MM.1S (cell line): ENCODE data around the gene ACYP2.

ENCODE experiments used
- DNase-seq: peaks from one replicate; pipeline ENCODE4 v3.0.0-alpha.2; 2015
- H2AFZ ChIP-seq: fragments of 300-600 bp; sonication (generic); 2 replicates; pipeline ENCODE4 v1.6.0; 2016; ENCODE audit warnings: antibody characterized with exemption, low read length
- H3F3A ChIP-seq: fragments of 300-600 bp; sonication (generic); 2 replicates; pipeline ENCODE4 v1.6.1; 2016; ENCODE audit warnings: mild to moderate bottlenecking, antibody characterized with exemption, low read length, moderate library complexity, mixed read lengths; ENCODE audit not compliant: insufficient read depth
- H3K27ac ChIP-seq: fragments of 300-600 bp; sonication (generic); 2 replicates; pipeline ENCODE4 v1.5.1; 2016; ENCODE audit warnings: mild to moderate bottlenecking, low read length
- H3K27me3 ChIP-seq: fragments of 300-600 bp; sonication (generic); replicated peaks from 2 replicates; pipeline ENCODE4 v1.6.0; 2016; ENCODE audit warnings: low read length; ENCODE audit not compliant: insufficient read depth
- H3K36me3 ChIP-seq: fragments of 300-600 bp; sonication (generic); replicated peaks from 2 replicates; pipeline ENCODE4 v1.6.1; 2016; ENCODE audit warnings: mild to moderate bottlenecking, low read length, mixed read lengths; ENCODE audit not compliant: insufficient read depth
- H3K4me1 ChIP-seq: fragments of 300-600 bp; sonication (generic); 2 replicates; pipeline ENCODE4 v1.6.1; 2016; ENCODE audit warnings: low read length, mixed read lengths
- H3K4me2 ChIP-seq: fragments of 300-600 bp; sonication (generic); 2 replicates; pipeline ENCODE4 v1.6.0; 2016; ENCODE audit warnings: low read depth, low read length
- H3K4me3 ChIP-seq: fragments of 300-600 bp; sonication (generic); 2 replicates; pipeline ENCODE4 v1.5.1; 2016; ENCODE audit warnings: low read length, mixed read lengths
- H3K79me2 ChIP-seq: fragments of 300-600 bp; sonication (generic); 2 replicates; pipeline ENCODE4 v1.6.1; 2016; ENCODE audit warnings: mixed run types, low read length, mixed read lengths
- H3K9ac ChIP-seq: fragments of 300-600 bp; sonication (generic); 2 replicates; pipeline ENCODE4 v1.6.1; 2016; ENCODE audit warnings: low read length, mixed read lengths
- H3K9me2 ChIP-seq: fragments of 300-600 bp; sonication (generic); replicated peaks from 2 replicates; pipeline ENCODE4 v1.6.1; 2016; ENCODE audit warnings: mild to moderate bottlenecking, low read length, mixed read lengths; ENCODE audit not compliant: insufficient read depth
- H3K9me3 ChIP-seq: fragments of 300-600 bp; sonication (generic); replicated peaks from 2 replicates; pipeline ENCODE4 v1.6.1; 2016; ENCODE audit warnings: mild to moderate bottlenecking, low read length, mixed read lengths; ENCODE audit not compliant: insufficient read depth
- H4K20me1 ChIP-seq: fragments of 300-600 bp; sonication (generic); 2 replicates; pipeline ENCODE4 v1.6.1; 2016; ENCODE audit warnings: mild to moderate bottlenecking, low read length, moderate library complexity, mixed read lengths; ENCODE audit not compliant: insufficient read depth
- EZH2 ChIP-seq: fragments of 300-600 bp; sonication (generic); optimal IDR thresholded peaks from 2 replicates; pipeline ENCODE3; 2017; ENCODE audit warnings: low read depth, mild to moderate bottlenecking, antibody characterized with exemption, low read length, mixed read lengths
- EZH2phosphoT487 ChIP-seq: fragments of 300-600 bp; sonication (generic); IDR thresholded peaks from 2 replicates; pipeline ENCODE4 v1.6.1; 2018; ENCODE audit warnings: antibody characterized with exemption, low read length
- TF ChIP-seq, protein P1 (sequence below): fragments of 300-600 bp; sonication (generic); IDR thresholded peaks from 2 replicates; pipeline ENCODE4 v1.5.1; 2016; ENCODE audit warnings: antibody characterized with exemption, low read length, mixed read lengths

ACYP2 gene

DNA sequence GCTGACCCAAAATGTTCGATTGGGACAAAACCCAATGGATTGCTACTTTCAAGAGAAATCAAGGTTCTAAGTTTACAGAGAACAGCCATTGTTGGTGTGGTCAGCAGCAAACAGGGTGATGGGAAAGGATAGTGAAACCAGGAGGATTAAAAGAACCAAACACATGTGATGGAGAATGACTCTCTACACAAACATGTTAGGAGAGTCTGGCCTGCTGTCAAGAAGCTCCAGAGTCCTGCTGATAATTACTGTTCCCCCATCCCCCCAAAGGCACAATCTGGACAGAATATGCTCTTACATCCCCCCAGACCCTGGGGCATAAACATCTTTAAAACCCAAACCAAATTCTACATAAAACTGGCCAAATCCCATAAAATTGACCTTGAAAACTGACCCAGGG lies 32.0 kb upstream of the ACYP2 start:
- TF ChIP-seq EZH2phosphoT487: no peak
- TF ChIP-seq, protein P1, sequence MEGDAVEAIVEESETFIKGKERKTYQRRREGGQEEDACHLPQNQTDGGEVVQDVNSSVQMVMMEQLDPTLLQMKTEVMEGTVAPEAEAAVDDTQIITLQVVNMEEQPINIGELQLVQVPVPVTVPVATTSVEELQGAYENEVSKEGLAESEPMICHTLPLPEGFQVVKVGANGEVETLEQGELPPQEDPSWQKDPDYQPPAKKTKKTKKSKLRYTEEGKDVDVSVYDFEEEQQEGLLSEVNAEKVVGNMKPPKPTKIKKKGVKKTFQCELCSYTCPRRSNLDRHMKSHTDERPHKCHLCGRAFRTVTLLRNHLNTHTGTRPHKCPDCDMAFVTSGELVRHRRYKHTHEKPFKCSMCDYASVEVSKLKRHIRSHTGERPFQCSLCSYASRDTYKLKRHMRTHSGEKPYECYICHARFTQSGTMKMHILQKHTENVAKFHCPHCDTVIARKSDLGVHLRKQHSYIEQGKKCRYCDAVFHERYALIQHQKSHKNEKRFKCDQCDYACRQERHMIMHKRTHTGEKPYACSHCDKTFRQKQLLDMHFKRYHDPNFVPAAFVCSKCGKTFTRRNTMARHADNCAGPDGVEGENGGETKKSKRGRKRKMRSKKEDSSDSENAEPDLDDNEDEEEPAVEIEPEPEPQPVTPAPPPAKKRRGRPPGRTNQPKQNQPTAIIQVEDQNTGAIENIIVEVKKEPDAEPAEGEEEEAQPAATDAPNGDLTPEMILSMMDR: no peak
- TF ChIP-seq EZH2: no peak
- Histone ChIP-seq H4K20me1 (no peaks in the 10 kb centered on the region), H3K27ac (no peak overlapping the region), H3K4me3 (no peak overlapping the region), H3K9me3 (no peaks in the 10 kb centered on the region), H3K79me2 (no peaks in the 10 kb centered on the region), H3K9me2 (no peaks in the 10 kb centered on the region), H3K36me3 (no peaks in the 10 kb centered on the region), H2AFZ (no peak overlapping the region), H3F3A (no peaks in the 10 kb centered on the region), H3K27me3 (no peaks in the 10 kb centered on the region), H3K4me2 (peak overlapping the region; percentile 12; the same call in 1 of the 2 replicates), H3K4me1 (peaks cover 28% of the 10 kb centered on the region), H3K9ac (no peak overlapping the region)
- no peak for DNase-seq

DNA sequence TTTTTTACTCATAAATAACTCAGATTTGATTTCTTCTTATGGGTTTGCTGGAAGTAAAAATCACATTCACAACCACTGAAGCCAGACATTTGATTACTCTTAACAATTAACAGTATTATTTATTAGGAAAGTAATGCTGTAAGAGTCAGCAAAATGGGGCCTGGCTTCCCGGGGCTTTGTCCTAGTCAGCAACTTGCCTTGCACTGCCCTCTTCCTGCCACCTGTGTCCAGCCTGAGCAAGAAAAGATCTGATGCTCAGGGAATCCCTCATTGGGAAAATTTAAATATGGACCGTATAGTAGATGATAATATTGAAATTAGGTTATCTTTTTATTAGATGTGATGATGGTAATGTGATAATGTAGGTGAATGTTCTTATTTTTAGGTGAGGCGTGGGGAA lies 30.8 kb upstream of the ACYP2 start:
- Histone ChIP-seq H3K9me3 (no peaks in the 10 kb centered on the region), H4K20me1 (no peaks in the 10 kb centered on the region), H3K27ac (no peak overlapping the region), H3K4me2 (no peak overlapping the region), H3K36me3 (no peaks in the 10 kb centered on the region), H3K9ac (no peak overlapping the region), H3K4me3 (no peak overlapping the region), H3K27me3 (no peaks in the 10 kb centered on the region), H3K4me1 (peaks cover 28% of the 10 kb centered on the region), H3F3A (no peaks in the 10 kb centered on the region), H3K9me2 (no peaks in the 10 kb centered on the region), H3K79me2 (no peaks in the 10 kb centered on the region), H2AFZ (no peak overlapping the region)
- DNase-seq: peak; percentile 20
- TF ChIP-seq, protein P1: peak; percentile 35
- TF ChIP-seq EZH2phosphoT487: no peak

DNA sequence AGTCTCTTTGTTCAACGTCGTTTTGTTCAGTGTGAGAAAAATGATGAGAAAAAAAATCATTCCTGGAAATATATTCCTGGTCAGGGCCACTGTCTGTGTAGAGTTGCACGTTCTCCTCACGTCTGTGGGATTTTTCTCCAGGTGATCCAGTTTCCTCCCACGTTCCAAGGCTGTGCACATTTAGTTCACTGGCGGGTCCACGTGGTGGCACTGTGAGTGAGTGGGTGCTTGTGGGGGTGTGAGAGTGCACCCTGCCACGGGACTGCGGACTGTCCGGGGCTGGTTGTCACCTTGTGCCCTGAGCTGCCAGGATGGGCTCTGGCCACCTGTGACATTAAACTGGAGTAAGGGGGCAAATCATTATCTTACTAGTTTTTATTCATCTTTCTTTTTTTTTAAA lies 30.3 kb upstream of the ACYP2 start:
- H3K9me3 ChIP-seq: no peaks in the 10 kb centered on the region
- H3K4me1 ChIP-seq: peaks cover 28% of the 10 kb centered on the region
- H4K20me1 ChIP-seq: no peaks in the 10 kb centered on the region
- no peaks in the 10 kb centered on the region for H3F3A ChIP-seq
- H3K36me3 ChIP-seq: no peaks in the 10 kb centered on the region
- no peak for DNase-seq
- no peaks in the 10 kb centered on the region for H3K27me3 ChIP-seq
- no peak overlapping the region for H3K9ac ChIP-seq
- H3K4me2 ChIP-seq: no peak overlapping the region
- no peak for TF ChIP-seq EZH2phosphoT487
- TF ChIP-seq, protein P1: no peak
- no peak for TF ChIP-seq EZH2
- H3K4me3 ChIP-seq: no peak overlapping the region
- no peak overlapping the region for H3K27ac ChIP-seq
- no peaks in the 10 kb centered on the region for H3K9me2 ChIP-seq
- H2AFZ ChIP-seq: no peak overlapping the region
- H3K79me2 ChIP-seq: no peaks in the 10 kb centered on the region
